ENCODE measurements around the gene NELFE. TPM values are rescaled to one million over a fixed set of nuclear protein-coding genes. Genes with fewer than 3 reads are reported as not detected.
"Not testable (repeated sequence)": the region's sequence is repeated elsewhere in the genome, so short reads cannot be mapped to it uniquely, and the experiment has no call there.

NELFE gene
- total and polyA plus RNA-seq, 4 donors: 37.8 to 78.3 (median 74.4) TPM

- H3K9me3 ChIP-seq (ENCODE audit: control insufficient read depth, insufficient read depth, low read length); DNase-seq (ENCODE audit: low read depth in 4 of 6, low spot score in 6 of 6); H3K27me3 ChIP-seq (ENCODE audit: control insufficient read depth, insufficient read depth, low read length); H3K27ac ChIP-seq (ENCODE audit: low read depth, low read length); H3K4me1 ChIP-seq (ENCODE audit: control insufficient read depth, insufficient read depth, low read length); H3K36me3 ChIP-seq (ENCODE audit: control insufficient read depth, insufficient read depth, low read length); H3K4me3 ChIP-seq (ENCODE audit: low read depth, low read length): not testable (repeated sequence)
- no CpG with 5 or more reads among the region's 15 CpGs for WGBS (ENCODE audit: insufficient coverage)
These were observed 43.9 kb upstream of the NELFE start for GRCh38 chr6:32002546-32003268.

GRCh38 chr6:31996385-31996784, 37.6 kb upstream of the NELFE start:
- not testable (repeated sequence) for H3K9me3 ChIP-seq (ENCODE audit: control insufficient read depth, insufficient read depth, low read length); H3K4me1 ChIP-seq (ENCODE audit: control insufficient read depth, insufficient read depth, low read length); H3K27ac ChIP-seq (ENCODE audit: low read depth, low read length); DNase-seq (ENCODE audit: low read depth in 4 of 6, low spot score in 6 of 6); H3K4me3 ChIP-seq (ENCODE audit: low read depth, low read length); H3K27me3 ChIP-seq (ENCODE audit: control insufficient read depth, insufficient read depth, low read length); H3K36me3 ChIP-seq (ENCODE audit: control insufficient read depth, insufficient read depth, low read length)
- 100% methylated on average over 4 of the region's 6 CpGs for WGBS (ENCODE audit: insufficient coverage)

- H3K4me3 ChIP-seq (ENCODE audit: low read depth, low read length); H3K27ac ChIP-seq (ENCODE audit: low read depth, low read length); H3K4me1 ChIP-seq (ENCODE audit: control insufficient read depth, insufficient read depth, low read length); DNase-seq (ENCODE audit: low read depth in 4 of 6, low spot score in 6 of 6); H3K9me3 ChIP-seq (ENCODE audit: control insufficient read depth, insufficient read depth, low read length); H3K27me3 ChIP-seq (ENCODE audit: control insufficient read depth, insufficient read depth, low read length); H3K36me3 ChIP-seq (ENCODE audit: control insufficient read depth, insufficient read depth, low read length): not testable (repeated sequence)
- WGBS (ENCODE audit: insufficient coverage): no CpG with 5 or more reads among the region's 14 CpGs
These were observed 35.6 kb upstream of the NELFE start for GRCh38 chr6:31994421-31994820.

GRCh38 chr6:31989363-31989762, 30.6 kb upstream of the NELFE start:
- not testable (repeated sequence) for H3K27me3 ChIP-seq (ENCODE audit: control insufficient read depth, insufficient read depth, low read length); H3K27ac ChIP-seq (ENCODE audit: low read depth, low read length); H3K4me1 ChIP-seq (ENCODE audit: control insufficient read depth, insufficient read depth, low read length); H3K9me3 ChIP-seq (ENCODE audit: control insufficient read depth, insufficient read depth, low read length); H3K36me3 ChIP-seq (ENCODE audit: control insufficient read depth, insufficient read depth, low read length); DNase-seq (ENCODE audit: low read depth in 4 of 6, low spot score in 6 of 6); H3K4me3 ChIP-seq (ENCODE audit: low read depth, low read length)
- no CpG with 5 or more reads among the region's 10 CpGs for WGBS (ENCODE audit: insufficient coverage)

GRCh38 chr6:31981744-31982143, 23.0 kb upstream of the NELFE start, which contains the start of gene C4A:
TSS of gene C4A (plus strand) at chr6:31982057. CDS start at chr6:31982108, 51 bp downstream.
- not testable (repeated sequence) for H3K4me3 ChIP-seq (ENCODE audit: low read depth, low read length); DNase-seq (ENCODE audit: low read depth in 4 of 6, low spot score in 6 of 6); H3K9me3 ChIP-seq (ENCODE audit: control insufficient read depth, insufficient read depth, low read length); H3K4me1 ChIP-seq (ENCODE audit: control insufficient read depth, insufficient read depth, low read length); H3K27ac ChIP-seq (ENCODE audit: low read depth, low read length); H3K27me3 ChIP-seq (ENCODE audit: control insufficient read depth, insufficient read depth, low read length)
- H3K36me3 ChIP-seq (ENCODE audit: control insufficient read depth, insufficient read depth, low read length): peaks cover 19% of the 10 kb centered on the region
- WGBS (ENCODE audit: insufficient coverage): no CpG with 5 or more reads among the region's 7 CpGs

- WGBS (ENCODE audit: insufficient coverage): no CpG with 5 or more reads among the region's 5 CpGs
- peaks cover 25% of the 10 kb centered on the region for H3K36me3 ChIP-seq (ENCODE audit: control insufficient read depth, insufficient read depth, low read length)
- H3K27ac ChIP-seq (ENCODE audit: low read depth, low read length); DNase-seq (ENCODE audit: low read depth in 4 of 6, low spot score in 6 of 6); H3K9me3 ChIP-seq (ENCODE audit: control insufficient read depth, insufficient read depth, low read length); H3K27me3 ChIP-seq (ENCODE audit: control insufficient read depth, insufficient read depth, low read length); H3K4me3 ChIP-seq (ENCODE audit: low read depth, low read length); H3K4me1 ChIP-seq (ENCODE audit: control insufficient read depth, insufficient read depth, low read length): not testable (repeated sequence)
These were observed 22.2 kb upstream of the NELFE start for GRCh38 chr6:31980998-31981397.

GRCh38 chr6:31980195-31980876, 21.6 kb upstream of the NELFE start:
- H3K9me3 ChIP-seq (ENCODE audit: control insufficient read depth, insufficient read depth, low read length); H3K4me3 ChIP-seq (ENCODE audit: low read depth, low read length); H3K27ac ChIP-seq (ENCODE audit: low read depth, low read length); DNase-seq (ENCODE audit: low read depth in 4 of 6, low spot score in 6 of 6); H3K27me3 ChIP-seq (ENCODE audit: control insufficient read depth, insufficient read depth, low read length); H3K4me1 ChIP-seq (ENCODE audit: control insufficient read depth, insufficient read depth, low read length): not testable (repeated sequence)
- 88% methylated on average over 4 of the region's 13 CpGs for WGBS (ENCODE audit: insufficient coverage)
- peaks cover 25% of the 10 kb centered on the region for H3K36me3 ChIP-seq (ENCODE audit: control insufficient read depth, insufficient read depth, low read length)

GRCh38 chr6:31979238-31979898, 20.6 kb upstream of the NELFE start:
- WGBS (ENCODE audit: insufficient coverage): 93% methylated on average over 3 of the region's 3 CpGs
- Histone ChIP-seq H3K4me1 (ENCODE audit: control insufficient read depth, insufficient read depth, low read length) (no peaks in the 10 kb centered on the region), H3K27ac (ENCODE audit: low read depth, low read length) (no peak overlapping the region), H3K36me3 (ENCODE audit: control insufficient read depth, insufficient read depth, low read length) (peaks cover 25% of the 10 kb centered on the region), H3K27me3 (ENCODE audit: control insufficient read depth, insufficient read depth, low read length) (no peaks in the 10 kb centered on the region), H3K9me3 (ENCODE audit: control insufficient read depth, insufficient read depth, low read length) (no peaks in the 10 kb centered on the region), H3K4me3 (ENCODE audit: low read depth, low read length) (no peak overlapping the region)
- DNase-seq (ENCODE audit: low read depth in 4 of 6, low spot score in 6 of 6): no peak

- H3K9me3 ChIP-seq (ENCODE audit: control insufficient read depth, insufficient read depth, low read length): no peaks in the 10 kb centered on the region
- DNase-seq (ENCODE audit: low read depth in 4 of 6, low spot score in 6 of 6): no peak
- no CpG with 5 or more reads among the region's 5 CpGs for WGBS (ENCODE audit: insufficient coverage)
- H3K27me3 ChIP-seq (ENCODE audit: control insufficient read depth, insufficient read depth, low read length): no peaks in the 10 kb centered on the region
- H3K4me3 ChIP-seq (ENCODE audit: low read depth, low read length): no peak overlapping the region
- H3K27ac ChIP-seq (ENCODE audit: low read depth, low read length): no peak overlapping the region
- H3K36me3 ChIP-seq (ENCODE audit: control insufficient read depth, insufficient read depth, low read length): peaks cover 29% of the 10 kb centered on the region
- H3K4me1 ChIP-seq (ENCODE audit: control insufficient read depth, insufficient read depth, low read length): no peaks in the 10 kb centered on the region
These were observed 20.1 kb upstream of the NELFE start for GRCh38 chr6:31978831-31979230.

Data from spinal cord (tissue), 10 donors.